GM18951 (cell line): ENCODE results near the gene TRIML1.

Experiments used
- POLR2A ChIP-seq: IDR thresholded peaks from 4 replicates; pipeline ENCODE4 v1.6.1; 2011; ENCODE audit warnings: mild to moderate bottlenecking; ENCODE audit not compliant: insufficient read length, insufficient read depth; ENCODE audit errors: extremely low read depth
- in situ Hi-C: fragments of 300-500 bp; cut with MboI; formaldehyde crosslinking; loops from one replicate; pipeline ENCODE4 v1.12.0; 2022; ENCODE audit warnings: low sequenced_read_pairs, mixed read lengths, inconsistent platforms; ENCODE audit not compliant: unreplicated experiment

Gene TRIML1

GRCh38 chr4:188139141-188139540, at the start of gene TRIML1:
TSS of gene TRIML1 (plus strand) at chr4:188139441. CDS start at chr4:188139559, 118 bp downstream.
- TF ChIP-seq POLR2A = no peak
- in situ Hi-C loops = no loop called here

- no peak for TF ChIP-seq POLR2A
- in situ Hi-C loops = no loop called here
These were observed 46.4 kb upstream of the TRIML1 start for GRCh38 chr4:188092824-188093223.

- TF ChIP-seq POLR2A = no peak
- in situ Hi-C loops = no loop called here
These were observed 32.8 kb upstream of the TRIML1 start for GRCh38 chr4:188106454-188106853.

- in situ Hi-C loops = no loop called here
- no peak for TF ChIP-seq POLR2A
These were observed 31.1 kb upstream of the TRIML1 start for GRCh38 chr4:188107931-188108843.

- in situ Hi-C loops = no loop called here
- TF ChIP-seq POLR2A = no peak
These were observed 30.0 kb upstream of the TRIML1 start, which contains the start of gene TRIML2 for GRCh38 chr4:188109157-188109755. TSS of gene TRIML2 (minus strand) at chr4:188109603. CDS start at chr4:188105368, 4,235 bp downstream.

- TF ChIP-seq POLR2A = no peak
- in situ Hi-C loops = no loop called here
These were observed 29.2 kb upstream of the TRIML1 start for GRCh38 chr4:188110036-188110435.

DNA sequence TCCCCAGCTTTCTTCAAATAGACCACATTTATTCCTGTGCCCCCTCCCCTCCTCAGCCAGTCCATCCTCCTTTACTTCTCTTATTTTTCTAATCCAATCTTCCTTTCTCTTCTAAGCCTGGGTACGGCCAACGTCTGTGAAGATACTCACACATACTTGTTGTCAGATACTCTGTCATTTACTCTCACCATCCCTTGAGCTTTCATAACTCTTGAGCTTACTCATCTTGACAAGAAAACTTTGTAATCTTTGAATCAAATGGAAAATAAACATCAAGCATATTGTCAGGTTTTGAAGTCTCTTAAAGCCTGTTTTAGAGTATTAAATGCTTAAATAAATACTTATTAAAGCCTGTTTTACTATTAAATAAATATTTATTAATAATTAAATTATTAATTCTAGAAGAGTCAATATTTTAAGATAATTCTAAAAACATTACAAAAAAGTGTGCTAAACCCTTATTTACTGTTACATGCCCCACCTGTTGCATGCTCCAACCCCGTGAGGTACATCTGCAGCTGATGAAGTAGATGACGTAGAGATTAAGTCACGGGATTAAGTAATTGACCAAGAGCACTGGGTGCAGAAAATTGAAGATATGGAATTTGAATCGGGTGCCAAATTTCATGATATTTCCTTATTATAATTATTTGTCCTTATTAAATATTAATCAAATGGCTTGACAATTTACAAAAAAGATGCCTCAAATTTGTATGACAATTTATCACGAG, 28.3 kb upstream of the TRIML1 start:
- in situ Hi-C loops = no loop called here
- no peak for TF ChIP-seq POLR2A

DNA sequence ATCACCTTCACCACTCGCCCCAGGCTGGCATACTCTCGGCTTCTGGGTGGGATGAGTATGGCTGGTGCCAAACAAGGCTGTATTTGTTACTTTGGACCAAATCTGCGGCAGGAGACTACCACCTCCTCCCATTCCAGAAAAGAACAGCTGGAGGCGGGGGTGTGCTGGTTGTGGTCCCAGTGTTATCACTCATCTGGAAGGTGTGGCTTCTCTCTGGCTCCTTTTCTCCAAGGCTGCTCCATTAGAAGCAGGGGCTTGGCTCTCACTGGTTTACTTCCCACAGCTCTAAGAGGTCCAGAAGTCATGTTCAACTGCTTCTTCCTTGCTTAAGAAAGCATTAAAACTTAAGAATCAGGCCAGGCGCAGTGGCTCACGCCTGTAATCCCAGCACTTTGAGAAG, 27.3 kb upstream of the TRIML1 start:
- in situ Hi-C loops = no loop called here
- no peak for TF ChIP-seq POLR2A

GRCh38 chr4:188113156-188113555, 26.1 kb upstream of the TRIML1 start:
- no peak for TF ChIP-seq POLR2A
- in situ Hi-C loops = no loop called here

DNA sequence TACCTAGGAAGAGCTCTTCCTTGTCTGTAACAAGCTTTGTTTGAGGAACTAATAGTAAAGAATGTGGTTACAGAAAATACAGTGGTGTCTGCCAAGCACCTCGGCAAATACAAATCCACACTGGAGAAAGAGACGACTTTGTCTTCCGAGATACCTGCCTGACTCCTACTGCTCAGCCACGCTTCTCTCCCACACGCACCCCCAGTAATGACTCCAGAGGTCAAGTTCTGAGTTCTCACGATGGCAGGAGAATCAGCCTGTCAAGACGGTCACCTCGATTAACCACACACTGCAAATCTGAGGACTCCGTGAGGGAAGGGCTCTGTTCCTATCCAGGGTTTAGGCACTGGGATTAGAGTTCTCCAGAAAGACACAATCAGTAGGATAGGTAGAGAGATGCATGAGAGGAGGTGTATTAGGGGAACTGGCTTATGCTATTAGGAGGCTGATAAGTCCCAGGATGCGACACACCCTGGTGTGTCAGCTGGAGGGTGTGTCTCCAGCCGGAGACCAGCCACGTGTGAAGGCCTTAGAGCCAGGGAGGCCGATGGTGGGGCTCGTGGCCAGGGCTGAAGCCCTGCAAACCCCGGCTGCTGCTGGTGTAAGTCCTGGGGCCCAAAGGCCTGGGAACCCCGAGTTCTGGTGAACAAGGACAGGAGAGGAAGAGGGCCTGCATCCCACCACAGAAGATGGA, 21.5 kb upstream of the TRIML1 start:
- in situ Hi-C loops = no loop called here
- no peak for TF ChIP-seq POLR2A

DNA sequence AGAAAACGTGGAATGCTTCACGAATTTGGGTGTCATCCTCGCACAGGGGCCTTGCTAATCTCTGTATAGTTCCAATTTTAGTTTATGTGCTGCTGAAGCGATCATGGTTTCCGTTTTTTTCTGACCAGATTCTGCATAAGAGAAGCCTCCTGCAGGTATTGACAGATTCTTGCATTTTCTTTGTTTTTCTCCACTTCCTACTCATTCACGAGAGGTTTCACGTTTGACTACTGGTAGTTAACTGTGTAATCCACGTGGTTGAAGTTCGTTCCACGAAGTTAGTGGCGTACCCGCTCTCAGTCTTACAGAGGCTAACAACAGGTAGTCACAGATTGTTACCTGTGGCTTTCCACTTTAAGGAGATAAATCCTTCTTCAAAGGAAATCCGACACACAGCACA, 17.7 kb upstream of the TRIML1 start:
- in situ Hi-C loops = no loop called here
- no peak for TF ChIP-seq POLR2A

GRCh38 chr4:188127214-188127874, 11.9 kb upstream of the TRIML1 start:
- no peak for TF ChIP-seq POLR2A
- in situ Hi-C loops = no loop called here
